Choroid plexus epithelial cell (primary cell): Measurements from ENCODE around the gene PGAP6.

Source experiments
- DNase-seq: peaks from one replicate; pipeline ENCODE4 v3.0.0-alpha.2; 2010; ENCODE audit warnings: low read depth
- H3K4me3 ChIP-seq: 2 replicates; pipeline ENCODE4 v1.5.1; 2011; ENCODE audit warnings: low read depth, mild to moderate bottlenecking, control low read depth, low read length, moderate library complexity
- CTCF ChIP-seq: conservative IDR thresholded peaks from 2 replicates; pipeline ENCODE4 v1.5.1; 2011; ENCODE audit warnings: low read depth, mild to moderate bottlenecking, control low read depth, inconsistent platforms, low read length, moderate library complexity

PGAP6 gene

GRCh38 chr16:354971-355461 lies 26.8 kb downstream of the PGAP6 start:
- TF ChIP-seq CTCF = no peak
- H3K4me3 ChIP-seq = no peak overlapping the region
- no peak for DNase-seq

- no peak for TF ChIP-seq CTCF
- DNase-seq = no peak
- H3K4me3 ChIP-seq = no peak overlapping the region
These were observed 27.4 kb downstream of the PGAP6 start for GRCh38 chr16:354291-354881.

DNA sequence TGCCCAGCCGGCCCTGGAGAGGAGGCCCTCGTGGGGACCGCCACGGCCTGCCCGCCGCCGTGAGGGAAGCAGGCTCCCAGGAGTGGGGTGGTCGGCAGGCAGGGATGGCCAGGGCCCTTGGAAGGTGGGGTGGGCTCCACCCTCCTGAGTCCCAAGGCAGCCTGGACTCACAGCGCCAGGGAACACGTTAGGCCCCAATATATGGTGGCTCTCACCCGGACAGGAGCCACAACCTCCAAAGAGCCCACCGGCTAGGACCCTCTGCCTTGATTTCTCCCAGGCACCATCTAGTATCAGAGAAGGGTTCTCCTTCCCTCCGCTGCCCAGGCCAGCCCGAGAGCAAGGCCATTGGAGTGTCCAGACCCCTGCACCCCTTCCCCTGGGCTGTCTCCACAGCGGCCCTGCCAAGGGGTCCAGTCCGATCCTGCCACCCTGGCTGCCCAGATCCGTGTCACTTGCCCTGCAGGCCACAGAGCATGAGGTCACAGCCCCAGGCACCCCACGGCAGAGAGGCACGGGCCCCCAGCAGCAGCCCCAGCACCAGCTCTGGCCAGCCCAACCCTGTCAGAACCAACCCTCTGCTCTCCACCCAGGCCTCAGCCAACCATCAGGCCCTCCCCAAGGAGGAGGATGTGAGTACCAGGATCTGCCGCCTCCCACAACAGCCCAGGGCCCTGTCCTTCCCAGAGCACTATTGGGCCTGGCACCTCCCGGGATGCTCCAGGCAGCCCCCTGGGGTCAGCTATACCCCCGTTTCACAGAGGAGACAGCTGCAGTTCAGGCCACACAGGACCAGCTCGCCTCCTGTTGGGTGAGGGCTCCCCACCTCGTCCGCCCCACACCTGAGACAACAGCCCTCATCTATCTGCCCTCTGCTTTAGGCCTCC lies 28.1 kb downstream of the PGAP6 start:
- H3K4me3 ChIP-seq = peak overlapping the region; percentile 66
- no peak for DNase-seq
- TF ChIP-seq CTCF = no peak

GRCh38 chr16:352547-353403 lies 29.0 kb downstream of the PGAP6 start, which contains the start of gene AXIN1:
TSS of gene AXIN1 (minus strand) at chr16:352723. CDS start at chr16:347025, 5,698 bp downstream.
- peak; percentile 96 for DNase-seq
- peak within 1 kb of the TSS; percentile 66 for H3K4me3 ChIP-seq
- peak; percentile 35 for TF ChIP-seq CTCF

- TF ChIP-seq CTCF = no peak
- peak overlapping the region; percentile 66 for H3K4me3 ChIP-seq
- no peak for DNase-seq
These were observed 29.8 kb downstream of the PGAP6 start for GRCh38 chr16:351804-352520.

DNA sequence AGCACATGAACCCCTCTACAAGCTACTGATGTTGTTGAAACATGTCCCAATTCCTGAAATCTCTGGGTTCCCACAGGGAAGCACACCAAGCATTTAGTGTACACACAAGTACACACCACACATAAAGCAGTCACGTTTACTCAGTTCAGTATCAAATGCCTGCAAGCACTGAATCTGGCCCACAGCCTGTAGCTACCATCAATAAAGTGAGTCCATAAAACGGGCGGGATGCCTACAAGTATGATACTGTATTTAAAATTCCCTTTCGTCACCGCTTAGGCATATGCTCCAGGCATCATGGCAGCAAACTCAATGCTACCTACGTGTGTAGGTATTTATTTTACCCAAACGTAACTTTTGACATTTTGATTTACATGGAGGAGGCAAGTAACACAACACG lies 31.6 kb downstream of the PGAP6 start:
- no peak for DNase-seq
- TF ChIP-seq CTCF = no peak
- H3K4me3 ChIP-seq = no peak overlapping the region
